GM19467 (cell line): Measurements from ENCODE around the gene TTC16.

ENCODE experiments used
- ATAC-seq: cut with Tn5 transposase; IDR thresholded peaks from one replicate; pipeline ENCODE4 v1.9.1; 2021; ENCODE audit warnings: mild to moderate bottlenecking, moderate library complexity; ENCODE audit not compliant: unreplicated experiment

The TTC16 gene

DNA sequence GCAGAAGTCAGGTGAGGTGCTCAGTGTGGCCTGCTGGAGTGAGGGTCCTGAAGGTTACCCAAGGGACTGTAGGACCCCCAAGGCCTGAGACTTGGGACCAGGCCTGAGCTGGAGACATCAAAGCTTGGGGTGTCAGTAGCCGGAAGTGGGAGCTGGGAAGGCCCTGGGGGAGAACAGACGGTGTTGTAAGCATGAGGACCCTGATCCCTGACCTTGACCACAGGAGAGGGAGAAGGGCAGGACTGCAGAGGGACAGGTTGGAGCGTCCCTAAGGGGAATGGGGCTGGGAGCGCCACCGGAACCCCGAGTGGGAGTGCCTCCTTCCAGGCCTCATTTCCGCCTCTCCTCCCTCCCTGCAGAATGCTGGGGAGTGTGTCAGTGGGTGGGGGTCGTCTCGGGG is 533 bp downstream of the TTC16 start:
- ATAC-seq, result no peak

DNA sequence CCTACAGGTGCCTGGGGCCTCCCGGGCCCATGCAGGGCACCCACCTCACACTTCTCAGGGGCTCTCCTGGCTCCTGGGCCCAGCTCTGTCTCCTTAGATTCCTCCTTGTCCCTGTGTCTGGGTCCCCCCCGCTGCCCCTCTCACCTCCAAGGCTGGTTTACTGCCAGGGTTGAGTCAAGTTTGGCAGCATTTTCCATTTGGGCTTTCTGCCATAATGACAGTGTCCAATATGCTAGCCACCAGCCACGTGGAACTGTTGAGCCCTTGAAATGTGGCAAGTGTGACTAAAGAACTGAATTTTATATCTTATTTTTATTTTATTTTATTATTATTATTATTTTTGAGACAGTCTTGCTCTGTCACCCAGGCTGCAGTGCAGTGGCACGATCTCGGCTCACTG is 1.9 kb downstream of the TTC16 start:
- ATAC-seq, result no peak

DNA sequence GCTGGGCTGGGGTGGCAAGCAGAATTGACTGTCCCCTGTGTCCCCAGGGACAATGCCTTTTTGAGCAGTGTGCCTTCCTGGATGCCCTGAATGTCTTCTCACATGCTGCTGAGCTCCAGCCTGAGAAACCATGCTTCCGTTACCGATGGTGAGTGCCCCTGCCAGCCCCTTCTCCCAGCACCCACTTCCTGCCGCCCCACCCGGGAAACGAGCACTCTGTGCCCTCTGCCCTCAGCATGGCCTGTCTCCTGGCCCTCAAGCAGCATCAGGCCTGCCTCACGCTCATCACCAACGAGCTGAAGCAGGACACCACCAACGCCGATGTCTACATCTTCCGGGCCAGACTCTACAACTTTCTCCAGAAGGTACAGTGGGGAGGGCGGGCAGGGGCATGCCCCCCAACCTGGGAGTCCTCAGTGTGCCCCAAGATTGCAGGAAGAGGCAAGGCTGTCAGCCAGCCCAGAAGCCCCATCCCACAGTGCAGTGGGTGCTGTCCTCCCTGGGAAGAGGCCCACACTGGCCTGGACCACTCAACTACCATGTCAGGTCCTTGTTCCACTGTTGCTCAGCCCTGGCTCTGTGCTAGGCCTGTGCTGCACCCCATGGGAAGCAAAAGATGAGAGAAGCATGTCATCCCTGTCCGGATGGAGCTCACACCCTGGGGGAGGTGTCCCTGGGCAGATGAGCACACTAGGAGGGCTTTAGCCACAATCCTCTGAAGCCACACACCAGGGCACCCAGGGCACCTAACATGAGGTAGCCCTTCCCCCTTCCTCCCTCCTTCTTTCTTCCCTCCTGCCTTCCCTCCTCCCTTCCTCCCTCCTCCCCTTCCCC is 4.4 kb downstream of the TTC16 start:
- ATAC-seq, result no peak

DNA sequence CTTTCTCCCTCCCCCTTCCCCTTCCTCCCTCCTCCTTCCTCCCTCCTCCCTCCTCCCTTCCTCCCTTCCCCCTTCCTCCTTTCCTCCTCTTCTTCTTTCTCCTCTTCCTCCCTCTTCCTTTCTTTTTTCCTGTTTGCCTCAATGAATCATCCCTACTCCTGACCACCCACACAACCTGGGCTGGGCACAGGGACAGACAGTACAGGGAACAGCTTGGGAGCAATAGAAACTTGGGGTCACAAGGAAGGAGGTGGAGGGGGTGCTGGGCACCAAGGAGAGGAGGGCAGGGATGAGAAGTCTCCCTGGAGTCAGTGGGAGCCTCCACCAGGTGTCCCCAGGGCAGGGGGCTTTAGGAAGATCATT is 5.0 kb downstream of the TTC16 start:
- no peak for ATAC-seq

GRCh38 chr9:127721391-127721821 is 5.5 kb downstream of the TTC16 start:
- no peak for ATAC-seq

DNA sequence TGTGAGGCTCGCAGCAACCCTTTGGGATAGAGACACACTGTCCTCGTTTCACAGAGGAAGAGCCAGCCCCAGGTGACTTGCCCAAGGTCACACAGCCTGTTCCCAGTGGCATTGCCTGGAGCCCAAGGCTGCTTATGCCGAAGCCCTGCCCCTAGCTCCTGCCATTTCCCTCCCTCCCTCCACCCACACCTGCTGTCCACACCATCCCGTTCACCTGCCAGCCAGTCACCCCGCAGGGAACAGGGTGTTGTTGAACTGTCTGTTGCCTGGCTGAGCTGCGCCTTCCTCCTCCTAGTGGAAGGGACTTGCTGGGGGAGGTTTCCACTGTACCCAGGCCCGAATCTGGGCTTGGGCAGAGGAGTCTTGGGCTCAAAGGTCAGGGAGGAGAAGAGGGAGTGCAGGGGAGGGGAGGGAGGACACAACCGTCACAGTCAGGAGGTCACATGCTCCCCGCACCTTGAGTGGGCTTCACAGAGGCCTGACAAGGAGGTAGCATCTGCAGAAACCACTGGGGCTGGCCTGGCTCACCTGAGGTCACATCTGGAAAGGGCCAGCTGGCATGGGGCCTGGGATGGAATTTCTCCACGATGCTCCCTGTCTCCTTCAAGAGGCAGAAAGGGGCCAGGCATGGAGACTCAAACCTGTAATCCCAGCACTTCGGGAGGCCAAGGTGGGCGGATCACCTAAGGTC is 6.3 kb downstream of the TTC16 start:
- ATAC-seq, result no peak

GRCh38 chr9:127723013-127723412 is 7.1 kb downstream of the TTC16 start:
- ATAC-seq, result no peak

DNA sequence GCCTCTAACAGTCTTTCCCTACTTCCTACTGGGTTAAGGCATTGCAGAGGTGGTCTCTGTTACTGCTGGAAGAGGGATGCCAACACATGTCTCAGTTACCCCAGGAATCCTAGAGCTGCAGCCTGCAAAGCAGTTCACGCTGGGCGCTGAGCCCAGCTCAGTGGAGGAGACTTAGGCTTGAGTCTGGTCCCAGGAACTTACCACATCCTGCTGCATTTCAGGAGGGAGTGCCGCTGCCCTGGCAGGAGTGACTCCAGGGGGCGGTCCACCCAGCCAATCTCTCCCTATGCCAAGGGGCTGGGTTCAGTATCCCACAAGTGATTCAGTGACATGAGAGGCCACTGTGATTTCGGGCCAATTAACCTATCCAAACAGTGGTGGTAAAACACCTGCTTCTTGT is 7.6 kb downstream of the TTC16 start:
- no peak for ATAC-seq

- no peak for ATAC-seq
These were observed 8.1 kb downstream of the TTC16 start for GRCh38 chr9:127724012-127724411.

DNA sequence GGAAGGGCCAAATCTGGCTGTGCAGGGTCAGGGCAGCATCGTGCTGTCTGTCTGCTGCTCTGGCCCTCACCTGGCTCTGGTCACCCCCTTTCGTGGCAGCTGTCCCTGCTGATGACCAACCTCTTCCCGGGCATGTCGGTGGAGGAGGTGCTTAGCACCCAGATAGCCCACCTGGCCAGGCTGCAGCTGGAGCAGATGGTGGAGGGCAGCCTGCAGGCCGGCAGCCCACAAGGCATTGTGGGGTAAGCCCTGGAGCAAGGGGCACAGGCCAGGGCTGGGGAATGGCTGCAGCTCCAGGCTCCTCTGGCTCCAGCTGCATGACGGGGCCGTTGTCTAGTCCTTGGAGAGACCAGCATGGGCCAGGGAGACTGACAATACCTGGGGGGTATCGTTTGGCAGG is 11.0 kb downstream of the TTC16 start:
- no peak for ATAC-seq

DNA sequence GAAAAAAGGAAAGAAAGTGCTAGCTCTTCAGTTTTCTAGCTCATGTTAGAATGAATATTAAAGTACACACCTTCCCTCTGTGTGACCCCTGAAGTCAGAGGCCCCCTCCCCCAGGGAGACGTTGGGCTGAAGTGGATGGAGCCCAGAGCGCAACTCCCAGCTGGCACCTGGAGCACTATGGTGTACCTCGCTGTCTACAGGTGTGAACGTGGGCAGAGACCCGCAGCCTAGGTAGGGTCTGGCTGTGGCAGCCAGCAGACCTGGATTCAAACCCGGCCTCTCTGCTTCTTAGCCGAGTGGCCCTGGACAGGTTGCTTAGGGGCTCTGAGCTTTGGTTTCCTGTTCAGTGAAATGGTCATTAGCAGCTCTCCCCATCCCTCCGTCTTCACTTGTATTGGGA is 12.9 kb downstream of the TTC16 start:
- ATAC-seq, result no peak

DNA sequence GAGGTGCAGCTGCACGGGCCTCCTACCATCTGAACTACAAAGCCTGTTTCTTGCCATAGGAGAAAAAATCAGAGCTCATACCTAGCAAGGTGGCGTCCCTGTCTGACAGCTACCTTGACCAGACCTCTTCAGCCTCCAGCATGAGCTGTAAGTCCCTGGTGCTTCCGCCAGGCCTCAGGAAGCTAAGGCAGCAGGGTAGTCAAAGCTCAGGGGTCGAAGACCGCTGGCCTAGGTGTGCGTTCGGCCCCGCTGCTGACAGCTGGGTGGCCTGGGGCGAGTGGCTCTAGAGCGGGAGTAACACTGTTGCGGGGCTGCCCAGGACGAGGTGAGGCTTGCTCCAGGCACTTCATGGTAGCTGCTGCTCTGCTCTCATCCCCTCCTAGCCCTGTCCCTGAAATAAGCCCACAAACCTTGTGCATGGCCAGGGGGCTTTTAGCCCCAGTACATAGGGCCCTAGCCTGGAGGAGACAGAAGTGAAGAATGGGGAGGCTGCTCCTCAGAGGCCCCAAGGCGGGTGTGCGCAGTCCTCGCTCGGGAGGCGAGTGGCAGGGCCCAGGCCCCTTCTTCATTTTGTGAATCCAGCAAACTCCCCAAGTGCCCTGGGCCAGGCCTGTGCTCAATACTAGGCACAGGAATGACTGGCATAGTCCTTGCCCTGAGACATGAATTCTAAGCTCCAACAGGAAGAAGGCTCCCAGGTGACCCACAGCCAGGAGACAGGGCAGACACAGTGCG is 13.8 kb downstream of the TTC16 start:
- no peak for ATAC-seq

GRCh38 chr9:127730262-127730661 is 14.4 kb downstream of the TTC16 start:
- no peak for ATAC-seq

DNA sequence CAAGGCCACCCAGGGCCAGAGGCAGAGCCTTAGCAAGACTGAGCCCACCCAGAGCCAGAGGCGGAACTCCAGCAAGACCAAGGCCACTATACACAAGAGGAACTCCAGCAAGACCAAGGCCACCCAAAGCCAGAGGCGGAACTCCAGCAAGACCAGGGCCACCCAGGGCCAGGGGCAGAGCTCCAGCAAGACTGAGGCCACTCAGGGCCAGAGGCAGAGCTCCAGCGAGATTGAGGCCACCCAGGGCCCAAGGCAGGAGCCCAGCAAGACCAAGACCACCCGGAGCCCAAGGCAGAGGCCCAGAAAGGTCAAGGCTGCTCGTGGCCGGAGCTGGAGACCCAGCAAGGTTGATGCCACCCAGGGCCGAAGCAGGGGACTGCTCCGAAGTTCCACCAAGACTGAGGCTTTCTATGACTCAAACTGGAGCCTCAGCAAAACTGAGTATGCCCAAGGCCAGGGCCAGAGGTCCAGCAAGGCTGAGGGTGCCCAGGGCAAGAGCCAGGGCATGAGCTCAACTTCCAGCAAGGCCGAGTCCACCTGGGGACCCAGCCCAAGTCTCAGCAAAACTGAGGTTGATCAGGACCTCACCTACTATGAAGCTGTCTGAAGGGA is 15.0 kb downstream of the TTC16 start:
- ATAC-seq, result no peak

GRCh38 chr9:127731938-127732337 is 16.1 kb downstream of the TTC16 start:
- no peak for ATAC-seq

DNA sequence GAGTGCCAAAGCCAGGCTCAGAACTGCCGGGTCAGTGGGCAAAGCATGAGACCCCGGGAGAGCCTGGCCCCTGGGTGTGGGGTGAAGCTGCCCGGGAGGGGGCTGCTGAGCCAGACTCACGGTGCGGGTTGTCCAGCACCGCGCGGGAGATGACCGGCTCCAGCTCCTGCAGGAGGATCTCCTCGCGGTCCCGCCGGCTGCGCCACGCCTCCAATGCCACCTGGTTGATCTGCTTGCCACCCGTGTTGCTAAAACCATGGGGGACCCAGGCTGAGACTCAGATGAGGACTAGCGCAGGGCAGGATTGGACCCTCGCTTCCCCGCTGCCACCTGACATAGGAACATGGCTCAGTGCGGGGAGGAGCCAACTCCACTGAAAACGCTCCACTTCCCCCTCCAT is 16.6 kb downstream of the TTC16 start:
- no peak for ATAC-seq

DNA sequence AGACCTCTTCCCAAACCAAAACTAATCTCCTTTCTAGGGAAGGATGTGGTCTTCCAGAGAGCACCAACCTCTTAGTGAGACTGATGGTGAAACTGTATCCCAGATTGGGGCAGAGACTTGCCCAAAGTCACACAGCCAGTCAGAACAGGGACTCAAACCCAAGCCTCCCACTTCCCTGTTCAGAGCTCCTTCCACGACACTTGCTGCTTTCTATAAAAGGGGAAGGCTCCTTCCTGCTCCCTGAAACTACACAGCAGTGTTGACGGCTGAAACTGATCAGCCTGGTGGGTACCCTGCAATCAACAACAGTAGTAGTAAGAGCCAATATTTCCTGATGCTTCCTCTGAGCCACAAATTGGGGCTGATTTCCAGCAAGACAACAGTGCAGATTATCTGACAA is 17.7 kb downstream of the TTC16 start:
- no peak for ATAC-seq

DNA sequence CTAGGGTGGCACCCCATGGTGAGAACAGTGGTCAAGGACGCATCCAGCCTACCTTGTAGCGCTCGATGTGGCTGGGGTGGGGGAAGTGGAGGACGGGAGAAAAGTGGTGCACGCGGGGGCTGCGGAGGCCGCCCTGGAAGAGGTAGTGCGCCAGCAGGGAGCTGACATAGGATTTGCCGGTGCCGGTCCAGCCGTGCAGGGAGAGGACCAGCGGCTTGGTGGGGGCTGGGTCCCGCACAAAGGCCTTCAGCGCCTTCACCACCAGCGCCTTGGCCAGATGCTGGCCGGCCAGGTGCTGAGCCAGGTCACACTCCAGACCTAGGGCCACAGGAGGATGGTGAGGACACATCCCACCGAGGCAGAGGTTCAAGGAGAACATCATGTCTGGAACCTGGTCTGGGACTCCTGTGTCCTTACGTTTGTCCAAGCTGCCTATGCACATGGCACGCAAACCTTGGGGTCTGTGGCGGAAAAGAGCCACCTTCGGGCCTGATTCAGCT is 18.4 kb downstream of the TTC16 start:
- no peak for ATAC-seq

- peak; percentile 85 for ATAC-seq
These were observed 19.1 kb downstream of the TTC16 start, which contains the start of gene TOR2A for GRCh38 chr9:127734747-127735529. TSS of gene TOR2A (minus strand) at chr9:127735294. CDS start at chr9:127735270, 24 bp downstream.

DNA sequence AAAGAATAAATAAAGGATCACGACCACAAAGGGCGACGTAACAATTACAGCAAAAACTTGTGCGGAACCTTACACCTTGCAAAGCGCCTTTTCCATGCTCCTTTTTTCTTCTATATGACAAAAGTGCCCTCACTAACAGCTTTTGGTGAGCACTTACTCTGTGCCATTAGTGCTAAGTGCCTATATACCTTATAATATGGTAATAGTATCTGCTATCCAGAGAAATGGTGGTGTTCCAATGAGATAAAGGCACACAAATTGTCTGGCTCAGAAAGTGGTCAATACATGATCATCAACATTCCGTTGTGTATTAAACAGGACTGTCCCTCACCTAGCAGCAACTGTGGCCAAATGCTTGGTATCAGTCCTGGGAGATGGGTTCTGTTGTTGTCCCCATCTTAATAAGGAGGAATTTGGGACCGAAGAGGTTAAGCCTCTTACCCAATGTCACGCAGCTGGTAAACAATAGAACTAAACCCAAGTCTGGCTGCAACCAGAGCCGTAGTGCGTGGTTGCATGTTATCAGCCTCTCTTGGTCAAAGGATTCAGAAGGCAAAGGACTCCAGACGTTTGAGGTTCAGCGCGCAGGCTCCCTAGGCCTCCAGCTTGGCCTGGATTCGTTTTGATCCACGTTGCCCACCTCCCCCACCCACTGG is 19.8 kb downstream of the TTC16 start:
- no peak for ATAC-seq
